ENCODE results near the gene AATK. TPM values are rescaled to one million over a fixed set of nuclear protein-coding genes. Genes with fewer than 3 reads are reported as not detected.

Gene AATK
- total and polyA plus RNA-seq, 2 of the 4 experiments (the other 2 are of a cell fraction) = under 0.01 to 0.21 TPM

- Histone ChIP-seq H3K18ac (ENCODE audit: low read depth, low read length) (no peak overlapping the region), H3K36me3 (ENCODE audit: control insufficient read depth, insufficient read depth, low read length) (no peaks in the 10 kb centered on the region), H3K4me3 (ENCODE audit: insufficient read depth, low read depth, low read length) (no peak overlapping the region), H4K20me1 (ENCODE audit: insufficient read depth, low read length) (no peaks in the 10 kb centered on the region), H4K5ac (ENCODE audit: low read depth, low read length) (no peak overlapping the region), H2AK5ac (ENCODE audit: low read depth, low read length) (no peak overlapping the region), H3K9me3 (ENCODE audit: control insufficient read depth, insufficient read depth, low read length) (no peaks in the 10 kb centered on the region), H3K14ac (replicated peaks; ENCODE audit: low read depth, low read length) (no peak overlapping the region), H2BK120ac (ENCODE audit: low read depth, low read length) (no peak overlapping the region), H3K27me3 (ENCODE audit: control insufficient read depth, insufficient read depth, low read length) (peaks cover 22% of the 10 kb centered on the region; the same call in 1 of the 2 replicates), H3K9me1 (ENCODE audit: insufficient read depth, low read length) (no peaks in the 10 kb centered on the region), H2BK15ac (ENCODE audit: low read depth, low read length) (no peak overlapping the region), H3K79me1 (ENCODE audit: low read depth in 1 of 2, low read length in 2 of 2) (no peaks in the 10 kb centered on the region), H2BK20ac (ENCODE audit: low read depth, low read length) (no peak overlapping the region), H4K8ac (ENCODE audit: low read depth in 2 of 2, low read length in 2 of 2) (no peak overlapping the region), H4K91ac (ENCODE audit: insufficient read depth, low read depth, low read length) (no peak overlapping the region), H3K4me2 (ENCODE audit: low read depth, low read length) (no peak overlapping the region), H2BK5ac (ENCODE audit: low read depth, low read length, poor library complexity, severe bottlenecking) (no peak overlapping the region), H3K27ac (ENCODE audit: insufficient read depth, low read length) (no peak overlapping the region), H3K23ac (ENCODE audit: low read depth, low read length) (no peak overlapping the region), H3K4ac (ENCODE audit: low read depth, low read length) (no peak overlapping the region), H3K4me1 (ENCODE audit: control insufficient read depth, insufficient read depth, low read length) (no peaks in the 10 kb centered on the region), H2AK9ac (replicated peaks; ENCODE audit: low read depth, low read length, poor library complexity) (no peak overlapping the region), H3K9ac (ENCODE audit: low read depth, low read length) (no peak overlapping the region), H2AFZ (replicated peaks; ENCODE audit: low read length, poor library complexity) (no peak overlapping the region), H3K56ac (ENCODE audit: extremely low read depth, insufficient read depth, low read length) (no peak overlapping the region)
- intact Hi-C loops (cut with micrococcal nuclease) (no loop called here), dilution Hi-C loops (cut with HindIII; ENCODE audit: low sequenced_read_pairs, unreplicated experiment) (no loop called here), in situ Hi-C loops (cut with MboI; ENCODE audit: low sequenced_read_pairs) (no loop called here)
- 86% methylated on average over 31 of the region's 43 CpGs; no CpG with 5 or more reads in 1 of the 2 experiments for WGBS, 2 experiments (ENCODE audit: extremely low coverage in 2 of 2, insufficient read length in 1 of 2)
- ChIA-PET CTCF (no interaction called here), POLR2A (ENCODE audit: unreplicated experiment) (no interaction called here)
- ATAC-seq (ENCODE audit: low read depth) (no peak), DNase-seq (no peak)
- BruUV-seq (replicated peaks) = no TSS peak
- TF ChIP-seq FOS (IDR thresholded peaks at IDR 0.05; ENCODE audit: low read depth, low read length) = no peak
- no peak for TF ChIP-seq CHD1 (IDR thresholded peaks at IDR 0.05; ENCODE audit: low read depth, low read length)
- no peak for TF ChIP-seq MAZ (IDR thresholded peaks at IDR 0.05; ENCODE audit: borderline replicate concordance, low read depth, low read length)
- TF ChIP-seq RAD21 (IDR thresholded peaks at IDR 0.05; ENCODE audit: low read length) = no peak
- no peak for TF ChIP-seq RCOR1 (IDR thresholded peaks at IDR 0.05; ENCODE audit: insufficient replicate concordance, low read length)
- TF ChIP-seq CTCF (conservative IDR thresholded peaks at IDR 0.05; ENCODE audit: low read depth, low read length) = no peak
- no peak for TF ChIP-seq USF2 (IDR thresholded peaks at IDR 0.05; ENCODE audit: low read depth, low read length)
- no peak for TF ChIP-seq ELK1 (IDR thresholded peaks at IDR 0.05; ENCODE audit: borderline replicate concordance, low read depth, low read length)
- TF ChIP-seq RFX5 (IDR thresholded peaks at IDR 0.05; ENCODE audit: low read depth, low read length) = no peak
- no peak for TF ChIP-seq NFE2L2 (IDR thresholded peaks at IDR 0.05; ENCODE audit: low read depth, low read length)
- no peak for TF ChIP-seq CEBPB (IDR thresholded peaks at IDR 0.05; ENCODE audit: low read depth, low read length)
- TF ChIP-seq BHLHE40 (IDR thresholded peaks at IDR 0.05; ENCODE audit: low read depth, low read length) = no peak
- TF ChIP-seq MAFK (IDR thresholded peaks at IDR 0.05; ENCODE audit: low read depth, low read length) = no peak
- TF ChIP-seq POLR2A (IDR thresholded peaks at IDR 0.05; ENCODE audit: low read depth, low read length) = no peak
Measured at GRCh38 chr17:81158688-81159590, 7.1 kb downstream of the AATK start.

Measured in IMR-90 (cell line).